ENCODE measurements around the gene RNF39.
A peak's percentile ranks its signal among the peaks of the same experiment; 100 is the strongest.

Gene RNF39

GRCh38 chr6:30092852-30093543, 17.4 kb upstream of the RNF39 start:
- no peak for TF ChIP-seq CTCF (conservative IDR thresholded peaks at IDR 0.05)
- H3K27ac ChIP-seq: no peak overlapping the region

GRCh38 chr6:30091577-30092381, 16.2 kb upstream of the RNF39 start:
- no peak overlapping the region for H3K27ac ChIP-seq

GRCh38 chr6:30087876-30088275, 12.3 kb upstream of the RNF39 start:
- TF ChIP-seq CTCF (conservative IDR thresholded peaks at IDR 0.05): no peak
- H3K27ac ChIP-seq: no peak overlapping the region

More at GRCh38 chr6:30091577-30092381, 16.2 kb upstream of the RNF39 start:
- no peak for TF ChIP-seq CTCF (conservative IDR thresholded peaks at IDR 0.05)

- H3K27ac ChIP-seq: no peak overlapping the region
- no peak for TF ChIP-seq CTCF (conservative IDR thresholded peaks at IDR 0.05)
Measured at GRCh38 chr6:30077218-30077617, 1.6 kb upstream of the RNF39 start.

- TF ChIP-seq CTCF (conservative IDR thresholded peaks at IDR 0.05): peak; percentile 61
- no peak overlapping the region for H3K27ac ChIP-seq
Measured at GRCh38 chr6:30075790-30076732, 492 bp upstream of the RNF39 start.

GRCh38 chr6:30074331-30075093, 1.1 kb downstream of the RNF39 start:
- TF ChIP-seq CTCF (conservative IDR thresholded peaks at IDR 0.05): no peak
- no peak overlapping the region for H3K27ac ChIP-seq

Measured in VCaP (cell line).